ENCODE measurements around the gene LGMN.

LGMN gene

GRCh38 chr14:92729634-92730358, 18.6 kb downstream of the LGMN start:
- intact Hi-C loops (cut with DNase I; ENCODE audit: low total_unique reads), result no loop called here
- Histone ChIP-seq H3K36me3 (peaks cover 18 to 45% (median 20%) of the 10 kb centered on the region in 3 donors), H3K4me1 (peaks cover 0 to 4% (median 0%) of the 10 kb centered on the region in 4 donors), H3K27ac (no peak overlapping the region), H3K27me3 (no peaks in the 10 kb centered on the region), H3K4me3 (no peak overlapping the region), H3K9me3 (no peaks in the 10 kb centered on the region)
- no peak for DNase-seq
- TF ChIP-seq CTCF (IDR thresholded peaks at IDR 0.05), result no peak

GRCh38 chr14:92728759-92729364, 19.6 kb downstream of the LGMN start:
- Histone ChIP-seq H3K36me3 (peaks cover 18 to 48% (median 20%) of the 10 kb centered on the region in 3 donors), H3K9me3 (no peaks in the 10 kb centered on the region), H3K27ac (no peak overlapping the region), H3K4me3 (no peak overlapping the region), H3K27me3 (no peaks in the 10 kb centered on the region), H3K4me1 (peaks cover 0 to 4% (median 0%) of the 10 kb centered on the region in 4 donors)
- no peak for TF ChIP-seq CTCF (IDR thresholded peaks at IDR 0.05)
- intact Hi-C loops (cut with DNase I; ENCODE audit: low total_unique reads), result no loop called here
- DNase-seq, result no peak

GRCh38 chr14:92726933-92727262, 21.5 kb downstream of the LGMN start:
- H3K27me3 ChIP-seq, result no peaks in the 10 kb centered on the region
- peaks cover 8 to 39% (median 13%) of the 10 kb centered on the region in 3 donors for H3K36me3 ChIP-seq
- intact Hi-C loops (cut with DNase I; ENCODE audit: low total_unique reads), result no loop called here
- H3K9me3 ChIP-seq, result no peaks in the 10 kb centered on the region
- peaks cover 0 to 4% (median 0%) of the 10 kb centered on the region in 4 donors for H3K4me1 ChIP-seq
- TF ChIP-seq CTCF (IDR thresholded peaks at IDR 0.05), result no peak
- no peak overlapping the region for H3K27ac ChIP-seq
- no peak overlapping the region for H3K4me3 ChIP-seq
- DNase-seq, result no peak

- H3K27me3 ChIP-seq, result no peaks in the 10 kb centered on the region
- intact Hi-C loops (cut with DNase I; ENCODE audit: low total_unique reads), result no loop called here
- H3K36me3 ChIP-seq, result peaks cover 2 to 33% (median 7%) of the 10 kb centered on the region in 3 donors
- no peak overlapping the region for H3K4me3 ChIP-seq
- peak; percentile 81 to 86 for DNase-seq
- no peak for TF ChIP-seq CTCF (IDR thresholded peaks at IDR 0.05)
- H3K4me1 ChIP-seq, result peaks cover 0 to 4% (median 0%) of the 10 kb centered on the region in 4 donors
- H3K9me3 ChIP-seq, result no peaks in the 10 kb centered on the region
- H3K27ac ChIP-seq, result peak overlapping the region in 1 of 2 donors; percentile 17
These were observed 22.1 kb downstream of the LGMN start for GRCh38 chr14:92726135-92726932.

GRCh38 chr14:92724516-92725340, 23.7 kb downstream of the LGMN start:
- no peaks in the 10 kb centered on the region for H3K9me3 ChIP-seq
- H3K4me3 ChIP-seq, result no peak overlapping the region
- H3K4me1 ChIP-seq, result peaks cover 0 to 20% (median 10%) of the 10 kb centered on the region in 4 donors
- no peaks in the 10 kb centered on the region for H3K27me3 ChIP-seq
- DNase-seq, result peak in 1 of 2 donors; percentile 75
- TF ChIP-seq CTCF (IDR thresholded peaks at IDR 0.05), result no peak
- peaks cover 0 to 17% (median 0%) of the 10 kb centered on the region in 3 donors for H3K36me3 ChIP-seq
- H3K27ac ChIP-seq, result no peak overlapping the region
- intact Hi-C loops (cut with DNase I; ENCODE audit: low total_unique reads), result no loop called here

Data from tibial artery (tissue), 4 donors.